ENCODE data around the gene WDR38. TPM values are rescaled to one million over a fixed set of nuclear protein-coding genes. Genes with fewer than 3 reads are reported as not detected.

The WDR38 gene
- total RNA-seq, 4 donors from 2014 or later: 0.39 TPM; not detected in 3

GRCh38 chr9:124897570-124898460 lies 44.6 kb downstream of the WDR38 start:
- TF ChIP-seq POLR2A (IDR thresholded peaks at IDR 0.05): no peak
- TF ChIP-seq, protein P1, sequence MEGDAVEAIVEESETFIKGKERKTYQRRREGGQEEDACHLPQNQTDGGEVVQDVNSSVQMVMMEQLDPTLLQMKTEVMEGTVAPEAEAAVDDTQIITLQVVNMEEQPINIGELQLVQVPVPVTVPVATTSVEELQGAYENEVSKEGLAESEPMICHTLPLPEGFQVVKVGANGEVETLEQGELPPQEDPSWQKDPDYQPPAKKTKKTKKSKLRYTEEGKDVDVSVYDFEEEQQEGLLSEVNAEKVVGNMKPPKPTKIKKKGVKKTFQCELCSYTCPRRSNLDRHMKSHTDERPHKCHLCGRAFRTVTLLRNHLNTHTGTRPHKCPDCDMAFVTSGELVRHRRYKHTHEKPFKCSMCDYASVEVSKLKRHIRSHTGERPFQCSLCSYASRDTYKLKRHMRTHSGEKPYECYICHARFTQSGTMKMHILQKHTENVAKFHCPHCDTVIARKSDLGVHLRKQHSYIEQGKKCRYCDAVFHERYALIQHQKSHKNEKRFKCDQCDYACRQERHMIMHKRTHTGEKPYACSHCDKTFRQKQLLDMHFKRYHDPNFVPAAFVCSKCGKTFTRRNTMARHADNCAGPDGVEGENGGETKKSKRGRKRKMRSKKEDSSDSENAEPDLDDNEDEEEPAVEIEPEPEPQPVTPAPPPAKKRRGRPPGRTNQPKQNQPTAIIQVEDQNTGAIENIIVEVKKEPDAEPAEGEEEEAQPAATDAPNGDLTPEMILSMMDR (IDR thresholded peaks at IDR 0.05): no peak
- TF ChIP-seq EP300 (IDR thresholded peaks at IDR 0.05): no peak
- H3K9me3 ChIP-seq: no peaks in the 10 kb centered on the region
- H3K4me3 ChIP-seq: no peak overlapping the region
- DNase-seq (ENCODE audit: low spot score in 2 of 2): no peak
- no peaks in the 10 kb centered on the region for H3K27me3 ChIP-seq
- whole genome bisulfite sequencing, 2 donors: 61 to 69% methylated on average over 6 of the region's 6 CpGs
- H3K27ac ChIP-seq: no peak overlapping the region
- H3K36me3 ChIP-seq: peaks cover 0 to 82% (median 11%) of the 10 kb centered on the region in 3 donors
- peaks cover 0 to 8% (median 0%) of the 10 kb centered on the region in 4 donors for H3K4me1 ChIP-seq

DNA sequence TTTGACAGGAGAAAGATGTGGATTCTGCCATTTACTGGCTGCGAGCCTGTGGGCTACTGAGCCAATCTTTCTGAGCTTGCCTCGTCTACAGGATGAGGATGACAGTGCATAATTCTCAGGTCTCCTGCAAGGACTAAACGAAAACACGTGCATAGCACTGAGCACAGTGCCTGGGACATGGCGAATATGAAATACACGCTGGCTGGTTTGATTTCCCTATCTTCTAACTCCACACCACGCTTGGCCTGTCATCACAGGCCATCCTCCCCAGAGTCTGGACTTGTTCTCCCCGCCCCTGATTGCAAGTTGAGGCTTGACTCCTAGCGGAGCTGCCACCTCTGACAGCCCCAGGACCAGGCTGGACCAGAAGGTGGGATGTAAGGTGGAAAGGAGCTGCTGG lies 46.6 kb downstream of the WDR38 start:
- H3K27ac ChIP-seq: no peak overlapping the region
- H3K36me3 ChIP-seq: peaks cover 0 to 83% (median 16%) of the 10 kb centered on the region in 3 donors
- no peak for DNase-seq (ENCODE audit: low spot score in 2 of 2)
- H3K27me3 ChIP-seq: no peaks in the 10 kb centered on the region
- TF ChIP-seq POLR2A (IDR thresholded peaks at IDR 0.05) (no peak), EP300 (IDR thresholded peaks at IDR 0.05) (no peak)
- TF ChIP-seq, protein P1 (IDR thresholded peaks at IDR 0.05): no peak
- H3K4me1 ChIP-seq: no peaks in the 10 kb centered on the region
- 92 to 94% methylated on average over 9 of the region's 9 CpGs for WGBS, 2 donors
- no peaks in the 10 kb centered on the region for H3K9me3 ChIP-seq
- no peak overlapping the region for H3K4me3 ChIP-seq

GRCh38 chr9:124906966-124907365 lies 53.7 kb downstream of the WDR38 start:
- 67 to 72% methylated on average over 1 of the region's 1 CpG for WGBS, 2 donors
- DNase-seq (ENCODE audit: low spot score in 2 of 2): no peak
- Histone ChIP-seq H3K9me3 (no peaks in the 10 kb centered on the region), H3K4me3 (no peak overlapping the region), H3K4me1 (no peaks in the 10 kb centered on the region), H3K27me3 (no peaks in the 10 kb centered on the region), H3K36me3 (peaks cover 0 to 96% (median 9%) of the 10 kb centered on the region in 3 donors), H3K27ac (no peak overlapping the region)
- TF ChIP-seq EP300 (IDR thresholded peaks at IDR 0.05): no peak
- TF ChIP-seq POLR2A (IDR thresholded peaks at IDR 0.05): no peak
- TF ChIP-seq, protein P1 (IDR thresholded peaks at IDR 0.05): no peak

Small RNA genes within 50 kb of the gene (small RNA-seq; reads per million reads assigned to genes)
- not detected for gene RNU4-82P

Other genes with a start within 250 kb of the WDR38 start
- 1 to 10 TPM; 1.7 to 8.4 (median 5.5) TPM for gene NR6A1, start 82.1 kb upstream of the WDR38 start, total RNA-seq
- 100 to 1,000 TPM in 2 of 4 donors, 10 to 100 TPM in 2; 44.7 to 328 (median 169) TPM for gene OLFML2A, start 76.3 kb upstream of the WDR38 start, total RNA-seq
- gene RPL35, start 8.5 kb downstream of the WDR38 start, total RNA-seq: 1,000 to 10,000 TPM; 1,854 to 2,171 (median 1,912) TPM
- gene ARPC5L, start 8.7 kb downstream of the WDR38 start, total RNA-seq: 10 to 100 TPM; 21.6 to 25.3 (median 24.2) TPM
- gene GOLGA1, start 87.6 kb downstream of the WDR38 start, total RNA-seq: 10 to 100 TPM; 23.5 to 44.4 (median 28.4) TPM